Kasumi-1 (cell line): ENCODE results near the gene MACROD1.
"Not testable (repeated sequence)": the region's sequence is repeated elsewhere in the genome, so short reads cannot be mapped to it uniquely, and the experiment has no call there.

Experiments
- DNase-seq, 2 experiments: peaks; one replicate each; lab custom pipeline; 2025; lab: John Stamatoyannopoulos, UW

MACROD1 gene

GRCh38 chr11:64056213-64056785 is 109.6 kb downstream of the MACROD1 start:
- DNase-seq: no peak

GRCh38 chr11:64055077-64055476 is 110.8 kb downstream of the MACROD1 start:
- DNase-seq: no peak

DNA sequence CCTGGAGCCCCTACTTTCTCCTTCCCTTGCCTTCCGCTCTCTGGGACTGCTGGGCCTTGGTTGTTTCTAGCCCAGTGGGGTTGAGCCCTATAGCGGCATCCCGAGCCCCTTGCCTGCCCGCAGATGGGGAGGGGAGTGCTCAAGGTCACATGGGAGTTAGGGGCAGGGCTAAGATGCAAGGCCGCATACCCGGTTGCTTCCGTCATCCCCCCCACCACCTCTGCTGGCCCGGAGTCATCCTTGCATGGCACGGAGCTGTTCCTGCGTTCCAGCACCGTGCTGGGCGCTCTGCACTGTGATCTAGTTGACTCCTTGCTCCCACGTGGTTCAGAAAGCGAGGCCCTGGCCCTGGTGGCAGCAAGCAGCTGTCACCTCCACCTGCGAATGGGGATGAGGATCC is 112.2 kb downstream of the MACROD1 start:
- no peak for DNase-seq

- DNase-seq: no peak
These were observed 112.8 kb downstream of the MACROD1 start for GRCh38 chr11:64052938-64053622.

- no peak for DNase-seq
These were observed 113.5 kb downstream of the MACROD1 start for GRCh38 chr11:64052436-64052835.

- no peak for DNase-seq
These were observed 114.6 kb downstream of the MACROD1 start for GRCh38 chr11:64051297-64051696.

- DNase-seq: no peak
These were observed 116.4 kb downstream of the MACROD1 start for GRCh38 chr11:64049509-64049908.

GRCh38 chr11:64048042-64048854 is 117.7 kb downstream of the MACROD1 start:
- no peak for DNase-seq

DNA sequence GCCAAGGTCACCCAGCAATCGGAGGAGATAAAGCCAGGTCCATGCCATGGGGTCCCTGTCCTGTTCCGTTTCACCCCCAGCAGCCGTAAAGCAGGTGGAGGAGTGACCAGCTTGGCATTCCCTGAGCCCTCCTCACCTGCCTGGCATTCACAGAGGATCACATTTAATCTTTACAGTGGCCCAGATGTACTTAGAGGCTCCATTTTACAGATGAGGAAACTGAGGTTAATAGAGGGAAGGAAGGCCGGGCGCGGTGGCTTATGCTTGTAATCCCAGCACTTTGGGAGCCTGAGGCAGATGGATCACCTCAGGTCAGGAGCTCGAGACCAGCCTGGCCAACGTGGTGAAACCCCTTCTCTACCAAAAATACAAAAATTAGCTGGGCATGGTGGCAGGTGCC is 118.5 kb downstream of the MACROD1 start:
- DNase-seq: not testable (repeated sequence)

DNA sequence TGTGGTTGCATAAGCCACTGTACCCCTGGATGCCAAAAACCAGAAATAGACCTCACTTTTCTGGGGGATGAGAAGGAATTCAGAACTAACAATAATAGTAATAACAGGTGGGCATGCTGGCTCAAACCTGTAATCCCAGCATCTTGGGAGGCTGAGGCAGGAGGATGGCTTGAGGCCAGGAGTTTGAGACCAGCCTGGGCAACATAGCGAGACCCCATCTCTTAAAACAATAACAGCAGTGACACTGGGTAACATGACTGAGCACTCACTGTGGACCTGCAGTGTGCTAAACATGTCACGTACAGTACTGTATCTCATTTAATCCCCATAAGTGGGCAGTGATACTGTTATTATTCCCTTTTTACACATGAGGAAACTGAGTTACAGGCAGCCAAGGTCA is 120.2 kb downstream of the MACROD1 start:
- no peak for DNase-seq

- DNase-seq: peak; percentile 53 to 57
These were observed 121.1 kb downstream of the MACROD1 start for GRCh38 chr11:64044730-64045393.

GRCh38 chr11:64043545-64043944 is 122.4 kb downstream of the MACROD1 start:
- no peak for DNase-seq

GRCh38 chr11:64042301-64042700 is 123.6 kb downstream of the MACROD1 start:
- no peak for DNase-seq

GRCh38 chr11:64041846-64042245 is 124.1 kb downstream of the MACROD1 start:
- DNase-seq: no peak

DNA sequence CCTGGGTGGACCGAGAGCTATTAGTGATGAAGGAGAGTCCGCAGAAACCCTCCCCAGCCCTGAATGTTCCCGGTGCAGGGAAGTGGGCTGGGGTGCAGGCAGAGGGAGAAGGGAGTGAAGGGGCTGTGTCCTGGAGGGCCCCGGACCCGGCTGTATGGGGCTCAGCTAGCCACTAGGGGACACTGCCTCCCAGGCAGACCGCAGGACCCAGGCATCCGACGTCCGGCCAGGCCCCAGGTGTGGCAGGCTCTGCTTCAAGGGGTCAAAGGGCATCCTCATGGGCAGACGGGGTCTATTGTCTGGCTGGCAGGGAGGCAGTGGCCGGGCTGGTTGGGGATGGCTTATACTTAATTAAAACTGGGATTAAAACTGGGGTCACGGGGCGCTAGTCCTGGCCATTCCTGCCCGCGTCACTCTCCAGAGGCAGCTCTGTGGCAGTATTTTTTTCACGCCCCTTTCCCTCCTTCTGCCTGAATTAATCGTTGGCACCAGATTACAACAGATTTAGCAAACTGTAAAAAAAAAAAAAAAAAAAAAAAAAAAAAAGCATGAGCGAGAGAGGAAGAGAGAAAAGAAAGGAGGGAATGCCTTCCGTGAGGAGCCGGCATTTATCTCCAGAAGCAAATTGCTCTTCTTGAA is 125.1 kb downstream of the MACROD1 start:
- no peak for DNase-seq

DNA sequence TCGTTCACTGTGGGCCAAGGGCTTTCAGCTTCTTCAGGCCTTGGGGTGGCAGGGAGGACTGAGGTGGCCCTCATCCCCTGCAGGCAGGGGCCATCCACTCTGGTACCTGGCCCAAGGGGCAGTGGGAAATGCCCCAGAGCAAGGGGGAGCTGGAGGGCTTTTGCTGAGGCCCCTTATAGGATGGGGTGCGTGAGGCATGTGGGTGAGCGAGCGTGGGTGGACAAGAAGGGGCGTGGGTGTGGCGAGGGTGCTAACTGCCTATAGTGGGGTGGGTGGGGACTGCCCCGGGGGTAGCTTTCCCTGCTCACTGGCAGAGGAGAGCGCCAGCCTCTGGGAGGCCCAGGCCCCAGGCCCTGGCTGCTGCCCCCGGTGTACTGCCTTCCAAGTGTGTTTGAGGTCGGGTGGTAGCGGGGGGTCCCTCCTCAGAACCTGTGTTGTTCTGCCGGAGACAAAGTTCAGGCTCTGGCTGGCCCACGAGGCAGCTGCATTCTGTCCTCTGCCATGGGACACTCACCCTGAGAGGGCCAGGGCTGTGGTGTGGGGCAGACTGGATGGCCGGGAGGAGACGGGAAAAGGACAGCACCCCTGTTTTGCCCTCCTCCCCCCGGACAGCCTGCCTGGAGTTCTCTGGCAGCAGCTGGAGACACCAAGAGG is 126.8 kb downstream of the MACROD1 start:
- no peak for DNase-seq

- DNase-seq: no peak
These were observed 127.4 kb downstream of the MACROD1 start for GRCh38 chr11:64038500-64038899.

DNA sequence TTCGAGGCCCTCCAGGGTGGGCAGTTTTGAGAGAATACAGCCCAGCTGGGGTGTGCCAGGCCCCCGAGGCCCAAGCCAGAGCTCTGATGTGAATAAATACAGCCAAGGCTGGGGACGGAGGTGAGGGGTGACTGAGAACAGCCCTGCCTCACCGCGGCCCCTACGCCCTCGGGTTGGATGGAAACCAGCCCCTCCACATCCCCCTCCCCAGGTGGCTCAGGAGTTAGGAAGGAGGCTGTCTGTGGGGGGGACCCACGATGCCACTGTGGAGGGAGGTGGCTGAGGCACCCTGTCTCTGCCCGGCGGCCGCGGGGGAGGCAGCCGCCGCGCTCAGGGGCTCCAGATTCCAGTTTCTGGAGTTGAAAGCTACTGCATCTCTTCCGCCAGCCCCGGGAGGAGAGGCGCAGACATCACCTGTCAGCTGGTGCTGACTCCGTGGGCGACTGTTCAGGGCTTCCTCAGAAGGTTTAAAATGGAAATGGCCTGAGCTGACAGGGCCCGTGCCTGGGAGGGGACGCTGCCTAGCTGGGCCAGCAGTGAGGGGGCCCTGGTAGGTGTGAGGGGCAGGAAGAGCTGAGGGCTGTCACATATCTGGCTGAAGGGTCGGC is 128.8 kb downstream of the MACROD1 start:
- no peak for DNase-seq

- DNase-seq: peak; percentile 30 to 55
These were observed 129.6 kb downstream of the MACROD1 start for GRCh38 chr11:64036087-64037026.

DNA sequence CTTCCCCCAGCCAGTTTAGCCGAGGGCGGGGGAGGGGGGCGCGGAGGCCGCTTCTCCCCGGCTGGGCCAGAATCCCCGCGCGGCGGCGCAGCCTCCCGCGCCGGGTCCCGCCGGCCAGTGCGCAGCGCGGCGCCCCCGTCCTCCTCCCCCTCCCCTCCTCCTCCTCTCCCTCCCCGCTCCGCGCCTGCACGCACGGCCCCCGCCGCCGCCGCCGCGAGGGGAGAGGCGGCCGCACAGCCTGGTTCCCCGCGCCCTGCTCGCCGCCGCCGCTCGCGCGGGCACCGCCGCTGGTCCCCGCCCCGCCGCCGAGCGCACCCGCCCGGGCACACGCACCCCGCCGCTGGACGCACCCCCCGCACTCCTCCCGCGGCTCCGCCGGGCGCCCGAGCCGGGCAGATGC is 130.3 kb downstream of the MACROD1 start, which contains the start of gene FLRT1:
TSS of gene FLRT1 (plus strand) at position 356 of the 400 bp plus-strand sequence. CDS start 80,337 bp downstream, outside the sequence.
- no peak for DNase-seq
